HG03039 (cell line): ENCODE data around the gene COMT.
A peak's percentile ranks its signal among the peaks of the same experiment; 100 is the strongest.

Experiments
- ATAC-seq: cut with Tn5 transposase; IDR thresholded peaks from one replicate; pipeline ENCODE4 v1.9.1; 2021; ENCODE audit warnings: mild to moderate bottlenecking, moderate library complexity; ENCODE audit not compliant: unreplicated experiment

Gene COMT

DNA sequence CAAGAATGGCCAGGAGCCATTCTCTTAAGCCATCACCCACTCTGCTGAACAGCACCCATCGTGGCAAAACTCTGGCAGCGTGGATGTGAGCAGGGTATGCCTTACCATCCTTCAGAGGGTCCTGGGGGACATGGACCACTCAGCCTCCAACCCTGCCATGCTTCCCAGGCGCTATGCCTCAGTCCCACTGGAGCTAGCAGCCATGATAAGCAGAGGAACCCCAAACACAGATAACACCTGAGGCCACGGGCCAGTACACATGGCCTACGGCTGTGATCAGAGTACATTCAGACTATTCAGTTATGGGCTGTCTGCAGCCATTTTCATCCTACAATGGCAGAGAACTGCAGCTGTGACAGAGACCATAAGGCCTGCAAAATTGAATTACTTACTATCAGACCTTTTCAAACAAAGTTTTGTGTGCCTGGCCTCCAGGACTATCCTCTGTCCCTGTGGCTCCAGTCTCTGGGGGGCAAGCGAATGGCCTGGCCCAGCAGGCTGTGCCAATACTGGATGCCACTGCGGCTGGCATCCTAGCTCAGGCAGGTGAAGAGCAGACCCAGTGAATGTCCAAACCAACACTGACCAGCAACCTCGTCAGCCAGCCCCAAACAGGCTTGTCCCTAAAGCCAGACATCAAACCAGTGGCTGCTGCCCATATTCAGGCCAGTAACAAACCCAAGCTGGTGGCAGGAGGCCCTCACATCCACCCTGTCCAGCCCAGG, 68.2 kb downstream of the COMT start:
- ATAC-seq: no peak

GRCh38 chr22:20010307-20011122, 68.9 kb downstream of the COMT start:
- no peak for ATAC-seq

GRCh38 chr22:20011123-20011992, 69.8 kb downstream of the COMT start:
- ATAC-seq: no peak

GRCh38 chr22:20011993-20012740, 70.6 kb downstream of the COMT start:
- no peak for ATAC-seq

- no peak for ATAC-seq
Measured at GRCh38 chr22:20012741-20013331, 71.3 kb downstream of the COMT start.

GRCh38 chr22:20013382-20013871, 71.9 kb downstream of the COMT start:
- no peak for ATAC-seq

GRCh38 chr22:20014526-20015186, 73.1 kb downstream of the COMT start:
- no peak for ATAC-seq

GRCh38 chr22:20015187-20015625, 73.6 kb downstream of the COMT start:
- ATAC-seq: no peak

GRCh38 chr22:20015971-20016733, 74.6 kb downstream of the COMT start:
- no peak for ATAC-seq

DNA sequence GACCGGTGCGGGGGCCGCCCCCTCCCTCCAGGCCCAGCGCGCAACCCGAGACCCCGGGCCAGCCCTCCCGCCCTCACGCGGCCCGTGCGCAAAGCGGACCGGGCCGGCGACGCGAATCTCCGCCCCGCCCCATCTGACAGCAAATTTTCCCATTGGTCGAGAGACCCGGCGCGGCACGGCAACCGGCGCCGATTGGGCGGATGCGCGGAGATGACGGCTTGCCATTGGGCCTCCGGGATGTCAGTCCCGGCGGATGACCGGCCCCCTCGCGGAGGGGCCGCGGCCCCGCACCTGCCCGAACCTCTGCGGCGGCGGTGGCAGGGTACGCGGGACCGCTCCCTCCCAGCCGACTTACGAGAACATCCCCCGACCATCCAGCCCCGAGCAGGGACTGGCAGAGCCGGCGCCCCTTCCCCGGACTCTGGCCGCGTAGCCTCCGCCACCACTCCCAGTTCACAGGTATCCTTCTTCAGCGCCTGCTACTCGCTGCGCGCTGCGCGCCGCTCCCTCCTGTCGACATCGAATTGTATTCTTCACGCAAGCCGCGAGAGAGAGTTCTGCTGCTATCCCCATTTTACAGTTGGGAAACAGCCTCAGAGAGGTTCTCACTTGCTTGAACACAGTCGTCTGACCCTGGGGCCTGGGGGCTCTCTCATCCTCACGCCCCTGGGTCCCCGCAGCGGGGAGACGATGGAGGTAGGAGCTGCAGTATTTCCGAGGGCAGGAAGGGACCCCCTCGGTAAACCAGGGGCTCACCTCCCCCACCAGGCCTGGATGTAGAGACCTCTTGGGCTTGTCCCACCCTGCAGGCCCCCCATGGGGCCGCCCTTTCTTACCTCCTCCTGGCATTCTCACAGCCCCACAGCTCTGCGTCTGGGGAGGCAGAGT, 75.4 kb downstream of the COMT start, which contains the start of gene ARVCF:
Gene ARVCF (minus strand): TSS at position 90 of the 888 bp plus-strand sequence. CDS start 26,029 bp downstream, outside the sequence.
- ATAC-seq: peak; percentile 39

GRCh38 chr22:20017622-20017958, 76.0 kb downstream of the COMT start:
- no peak for ATAC-seq

DNA sequence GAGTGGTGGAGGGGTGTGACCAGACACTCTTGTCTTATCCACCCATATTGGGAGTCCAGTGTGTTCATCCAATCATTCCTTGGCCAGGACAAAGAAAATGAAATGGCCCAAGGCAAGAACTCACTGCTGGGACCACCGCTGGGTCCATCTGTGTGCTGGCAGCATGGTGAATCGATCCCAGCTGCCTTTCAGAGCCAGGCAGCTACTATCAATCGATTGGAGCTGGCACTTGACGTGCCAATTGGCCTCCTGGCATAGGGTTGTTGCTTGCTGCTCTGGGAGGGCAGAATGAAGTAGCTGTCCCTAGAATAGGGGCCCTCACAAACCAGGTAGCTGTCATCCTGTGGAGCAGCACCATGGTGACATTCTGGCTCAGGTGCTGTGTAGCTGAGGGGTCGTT, 76.4 kb downstream of the COMT start:
- no peak for ATAC-seq
